HCT116 (cell line): ENCODE results near the gene ANKFN1. TPM values are rescaled to one million over a fixed set of nuclear protein-coding genes. Genes with fewer than 3 reads are reported as not detected.

Source experiments
- ATAC-seq: fragments of 200-7000 bp; cut with Tn5 transposase; 2 replicates; pipeline ENCODE4 v1.9.1; 2020; ENCODE audit warnings: mild to moderate bottlenecking, moderate library complexity
- BruUV-seq: library from RNA; stranded (reverse); fragments of 400-500 nt; replicated peaks from 2 replicates; lab custom pipeline; 2021; lab: Mats Ljungman, UMichigan
- CTCF ChIA-PET: fragments of 300-600 bp; sonication (Branson Sonifier 250); formaldehyde crosslinking; loops from one replicate; lab custom pipeline; 2021; ENCODE audit warnings: antibody characterized with exemption; lab: Charles Lee
- POLR2A ChIA-PET: fragments of 300-600, 350-600 bp; sonication (Branson Sonifier 250); formaldehyde crosslinking; loops from one replicate; lab custom pipeline; 2021; ENCODE audit warnings: antibody characterized with exemption; lab: Charles Lee
- RAD21 ChIA-PET, 2 experiments: fragments of 300-600 bp; sonication (Branson Sonifier 250); formaldehyde crosslinking; loops; one replicate each; lab custom pipeline; 2023; ENCODE audit warnings: low total read pairs in 2 of 2; ENCODE audit not compliant: uncharacterized antibody in 2 of 2, unreplicated experiment in 2 of 2, low non-redundant PET in 1 of 2; lab: Charles Lee
- DNase-seq: peaks from one replicate; pipeline ENCODE4 v3.0.0-alpha.2; 2010; ENCODE audit warnings: low read depth, low spot score
- H2AFZ ChIP-seq: fragments of 200-600 bp; shearing (Covaris generic), sonication (generic); 2 replicates; pipeline ENCODE4 v1.6.1; 2017; ENCODE audit warnings: low read depth, mixed run types, mixed read lengths, antibody characterized with exemption, low read length; ENCODE audit not compliant: poor library complexity, severe bottlenecking
- H3K27ac ChIP-seq: 2 replicates; pipeline ENCODE4 v1.5.1; 2012; ENCODE audit warnings: low read depth, low read length
- H3K27me3 ChIP-seq: fragments of 200-600 bp; sonication (generic); 2 replicates; pipeline ENCODE4 v1.6.1; 2016; ENCODE audit warnings: mixed run types, low read length, mixed read lengths; ENCODE audit not compliant: insufficient read depth
- H3K36me3 ChIP-seq, 2 experiments: fragments of 200-500 bp in 1 of 2; fragments of 200-600 bp in 1 of 2; sonication (Bioruptor generic) in 1 of 2; sonication (generic) in 1 of 2; 2 replicates each; pipeline versions ENCODE4 v1.5.1 to v1.6.1; 2014 to 2016; ENCODE audit warnings: low read length in 2 of 2, inconsistent platforms in 1 of 2, mixed read lengths in 1 of 2, mixed run types in 1 of 2; ENCODE audit not compliant: insufficient read depth in 2 of 2, control insufficient read depth in 1 of 2
- H3K4me1 ChIP-seq, 2 experiments: fragments of 200-600 bp in 1 of 2; sonication (generic) in 1 of 2; 2 replicates each; pipeline versions ENCODE4 v1.5.1 to v1.6.1; 2012 to 2017; ENCODE audit warnings: low read length in 2 of 2, inconsistent platforms in 1 of 2, mild to moderate bottlenecking in 1 of 2, mixed read lengths in 1 of 2, mixed run types in 1 of 2, moderate library complexity in 1 of 2; ENCODE audit not compliant: insufficient read depth in 2 of 2, control insufficient read depth in 1 of 2
- H3K4me2 ChIP-seq: fragments of 200-600 bp; sonication (generic); 2 replicates; pipeline ENCODE4 v1.6.1; 2017; ENCODE audit warnings: mixed run types, low read length, mixed read lengths
- H3K4me3 ChIP-seq, 2 experiments: fragments of 200-600 bp in 1 of 2; sonication (generic) in 1 of 2; replicated peaks in 1 of 2; 2 replicates each; pipeline ENCODE4 v1.5.1; 2011 to 2016; ENCODE audit warnings: low read length in 2 of 2, control low read depth in 1 of 2, low read depth in 1 of 2, mild to moderate bottlenecking in 1 of 2, mixed read lengths in 1 of 2, mixed run types in 1 of 2
- H3K79me2 ChIP-seq: fragments of 200-600 bp; sonication (generic); 2 replicates; pipeline ENCODE4 v1.6.1; 2017; ENCODE audit warnings: mild to moderate bottlenecking, mixed run types, low read length, moderate library complexity, mixed read lengths; ENCODE audit not compliant: insufficient read depth
- H3K9ac ChIP-seq: fragments of 200-600 bp; sonication (generic); 2 replicates; pipeline ENCODE4 v1.6.1; 2016; ENCODE audit warnings: low read length, mixed read lengths
- H3K9me2 ChIP-seq: fragments of 200-600 bp; sonication (generic), shearing (Covaris generic); 2 replicates; pipeline ENCODE4 v1.6.1; 2017; ENCODE audit warnings: mixed run types, mild to moderate bottlenecking, moderate library complexity; ENCODE audit not compliant: insufficient read depth
- H3K9me3 ChIP-seq, 2 experiments: fragments of 200-500 bp in 1 of 2; fragments of 200-600 bp in 1 of 2; sonication (Bioruptor generic) in 1 of 2; sonication (generic) in 1 of 2; 2 replicates each; pipeline ENCODE4 v1.6.1; 2014 to 2017; ENCODE audit warnings: low read length in 2 of 2, mixed read lengths in 2 of 2, inconsistent platforms in 1 of 2, low read depth in 1 of 2, mild to moderate bottlenecking in 1 of 2, mixed run types in 1 of 2, moderate library complexity in 1 of 2; ENCODE audit not compliant: control insufficient read depth in 1 of 2, insufficient read depth in 1 of 2
- H4K20me1 ChIP-seq: fragments of 200-600 bp; sonication (generic), shearing (Covaris generic); 2 replicates; pipeline ENCODE4 v1.6.1; 2017; ENCODE audit warnings: mixed run types, mild to moderate bottlenecking, moderate library complexity; ENCODE audit not compliant: insufficient read depth
- ATF3 ChIP-seq: IDR thresholded peaks from 2 replicates; pipeline ENCODE4 v1.6.1; 2012
- CTCF ChIP-seq, 3 experiments: fragments of 200-600 bp in 1 of 3; sonication (generic) in 1 of 3; IDR thresholded peaks in 2 of 3; conservative IDR thresholded peaks in 1 of 3; 2 replicates each; pipeline ENCODE4 v1.5.1; 2012 to 2017; ENCODE audit warnings: low read depth in 2 of 3, low read length in 2 of 3, antibody characterized with exemption in 1 of 3, borderline replicate concordance in 1 of 3, control low read depth in 1 of 3, mild to moderate bottlenecking in 1 of 3, mixed read lengths in 1 of 3, mixed run types in 1 of 3, moderate library complexity in 1 of 3; ENCODE audit not compliant: insufficient read depth in 1 of 3
- EZH2 ChIP-seq: fragments of 200-600 bp; sonication (generic); IDR thresholded peaks from 2 replicates; pipeline ENCODE4 v1.6.1; 2017; ENCODE audit warnings: antibody characterized with exemption, mixed run types
- EZH2phosphoT487 ChIP-seq: fragments of 200-600 bp; IDR thresholded peaks from 2 replicates; pipeline ENCODE4 v1.6.1; 2018; ENCODE audit warnings: antibody characterized with exemption, borderline replicate concordance
- FOSL1 ChIP-seq: IDR thresholded peaks from 2 replicates; pipeline ENCODE4 v1.6.1; 2012; ENCODE audit warnings: low read depth
- MAX ChIP-seq: IDR thresholded peaks from 2 replicates; pipeline ENCODE4 v1.6.1; 2012
- POLR2AphosphoS5 ChIP-seq: IDR thresholded peaks from 2 replicates; pipeline ENCODE4 v1.6.1; 2011; ENCODE audit warnings: mild to moderate bottlenecking, low read depth, low read length, moderate library complexity
- RAD21 ChIP-seq: IDR thresholded peaks from 2 replicates; pipeline ENCODE4 v1.6.1; 2012; ENCODE audit warnings: low read depth, mild to moderate bottlenecking
- REST ChIP-seq: IDR thresholded peaks from 2 replicates; pipeline ENCODE4 v1.6.1; 2012; ENCODE audit warnings: low read depth
- SP1 ChIP-seq: IDR thresholded peaks from 2 replicates; pipeline ENCODE4 v1.6.1; 2012; ENCODE audit warnings: low read depth
- SRF ChIP-seq: IDR thresholded peaks from 2 replicates; pipeline ENCODE4 v1.6.1; 2012; ENCODE audit warnings: low read depth
- TCF7L2 ChIP-seq: IDR thresholded peaks from 2 replicates; pipeline ENCODE4 v1.7.0; 2011; ENCODE audit warnings: borderline replicate concordance, inconsistent platforms; ENCODE audit not compliant: insufficient read depth, insufficient read length; ENCODE audit errors: extremely low read depth
- ZNF274 ChIP-seq: fragments of 200-500 bp; sonication (Bioruptor generic); IDR thresholded peaks from 2 replicates; pipeline ENCODE4 v1.6.1; 2014; ENCODE audit warnings: mild to moderate bottlenecking, low read depth, low read length, inconsistent platforms
- intact Hi-C: fragments of 100-400 bp; cut with micrococcal nuclease; formaldehyde crosslinking; loops from 2 replicates; pipeline ENCODE4 v1.10.0; 2022
- total RNA-seq: library from RNA; stranded (reverse); gene quantifications from one replicate; pipeline ENCODE4 v1.2.1, GENCODE V29; 2021; ENCODE audit not compliant: unreplicated experiment

ANKFN1 gene
- total RNA-seq, 1 experiment from 2014 or later: 1.1 TPM

GRCh38 chr17:56482229-56482628, 329.0 kb downstream of the ANKFN1 start:
- Histone ChIP-seq H4K20me1 (no peaks in the 10 kb centered on the region), H3K4me1 (no peaks in the 10 kb centered on the region), H3K79me2 (no peaks in the 10 kb centered on the region), H3K9me3 (no peaks in the 10 kb centered on the region), H3K9me2 (no peaks in the 10 kb centered on the region), H3K36me3 (no peaks in the 10 kb centered on the region), H3K4me3 (no peak overlapping the region), H3K9ac (no peak overlapping the region), H2AFZ (no peak overlapping the region), H3K27me3 (peaks cover 31% of the 10 kb centered on the region; the same call in 1 of the 2 replicates), H3K4me2 (no peak overlapping the region), H3K27ac (no peak overlapping the region)
- intact Hi-C loops: no loop called here
- TF ChIP-seq ATF3 (no peak), EZH2phosphoT487 (no peak), MAX (no peak), REST (no peak), RAD21 (no peak), CTCF (IDR thresholded peaks at IDR 0.05 in 2 of 3, conservative IDR thresholded peaks at IDR 0.05 in 1 of 3; ENCODE audit: borderline replicate concordance in 1 of 3, insufficient read depth in 1 of 3, low read depth in 2 of 3, low read length in 2 of 3) (no peak), TCF7L2 (no peak), POLR2AphosphoS5 (no peak), SRF (no peak), ZNF274 (no peak), SP1 (no peak), FOSL1 (no peak), EZH2 (no peak)
- DNase-seq (no peak), ATAC-seq (no peak)
- ChIA-PET POLR2A (no interaction called here), CTCF (interaction anchor here (1.4 to 1.7 kb wide), 2 partner anchors 9 to 18 kb away, joined by 4 read pairs; no protein-coding TSS in a partner anchor), RAD21 (no interaction called here)
- BruUV-seq: no TSS peak
